ENCODE results near the gene SAP30BP. TPM values are rescaled to one million over a fixed set of nuclear protein-coding genes. Genes with fewer than 3 reads are reported as not detected.

SAP30BP gene
- total and polyA plus RNA-seq, 2 donors (not counting 1 experiment from before 2014, with no cell fraction given) = 143 to 148 TPM

GRCh38 chr17:75619506-75620431 lies 47.4 kb upstream of the SAP30BP start:
- Histone ChIP-seq H3K27ac (ENCODE audit: low read length in 2 of 2) (no peak overlapping the region), H3K4me3 (ENCODE audit: control extremely low read depth in 1 of 5, extremely low read depth in 1 of 5, insufficient read depth in 1 of 5, low read depth in 2 of 5, low read length in 4 of 5) (no peak overlapping the region), H4K20me1 (ENCODE audit: control insufficient read depth, insufficient read depth, low read length, poor library complexity, severe bottlenecking) (no peaks in the 10 kb centered on the region), H2AFZ (ENCODE audit: insufficient read depth, low read depth, low read length, poor library complexity, severe bottlenecking) (no peak overlapping the region), H3K4me2 (replicated peaks; ENCODE audit: low read depth, low read length, poor library complexity, severe bottlenecking) (no peak overlapping the region), H3K27me3 (replicated peaks in 1 of 4; ENCODE audit: control extremely low read depth in 1 of 4, control insufficient read depth in 3 of 4, insufficient read depth in 4 of 4, low read length in 3 of 4) (no peaks in the 10 kb centered on the region), H3K9me3 (ENCODE audit: control extremely low read depth in 1 of 3, control insufficient read depth in 2 of 3, insufficient read depth in 1 of 3, low read length in 2 of 3) (no peaks in the 10 kb centered on the region), H3K36me3 (replicated peaks in 1 of 2; ENCODE audit: control extremely low read depth in 1 of 2, control insufficient read depth in 1 of 2, extremely low read depth in 1 of 2, insufficient read depth in 2 of 2, low read length in 1 of 2) (peaks cover 0 to 69% of the 10 kb centered on the region in 2 experiments), H3K4me1 (ENCODE audit: control insufficient read depth in 2 of 2, insufficient read depth in 2 of 2, low read length in 2 of 2) (no peaks in the 10 kb centered on the region), H3K9ac (ENCODE audit: low read length) (no peak overlapping the region), H3K79me2 (ENCODE audit: control insufficient read depth, insufficient read depth, low read length) (no peaks in the 10 kb centered on the region)
- ChIA-PET POLR2A (interaction anchor here (0.6 kb wide), 1 partner anchor 562 kb away, joined by 9 read pairs; no protein-coding TSS in a partner anchor), CTCF (interaction anchor here (0.7 to 3.4 kb wide), 5 partner anchors 9 to 133 kb away, joined by 3 to 24 read pairs (median 4); a partner anchor contains a TSS)
- ATAC-seq (ENCODE audit: low read depth) (no peak), DNase-seq (no peak)
- no peak overlapping the region for H3K4me3 Mint-ChIP-seq
- H3K27ac Mint-ChIP-seq = no peak overlapping the region
- no peaks in the 10 kb centered on the region for H3K4me1 Mint-ChIP-seq
- intact Hi-C loops (cut with micrococcal nuclease) = no loop called here
- TF ChIP-seq CTCF (IDR thresholded peaks at IDR 0.05) = peak; percentile 29
- TF ChIP-seq EZH2 (IDR thresholded peaks at IDR 0.05; ENCODE audit: borderline replicate concordance, insufficient read depth, low read depth, low read length, poor library complexity, severe bottlenecking) = no peak
- WGBS (ENCODE audit: insufficient coverage) = 90% methylated on average over 36 of the region's 36 CpGs
- H3K27me3 Mint-ChIP-seq = no peaks in the 10 kb centered on the region
- H3K9me3 Mint-ChIP-seq (ENCODE audit: insufficient read depth) = no peaks in the 10 kb centered on the region

GRCh38 chr17:75621489-75621888 lies 45.6 kb upstream of the SAP30BP start:
- H3K4me3 Mint-ChIP-seq = no peak overlapping the region
- Histone ChIP-seq H3K4me1 (ENCODE audit: control insufficient read depth in 2 of 2, insufficient read depth in 2 of 2, low read length in 2 of 2) (no peaks in the 10 kb centered on the region), H3K27ac (ENCODE audit: low read length in 2 of 2) (no peak overlapping the region), H3K9me3 (ENCODE audit: control extremely low read depth in 1 of 3, control insufficient read depth in 2 of 3, insufficient read depth in 1 of 3, low read length in 2 of 3) (no peaks in the 10 kb centered on the region), H3K36me3 (replicated peaks in 1 of 2; ENCODE audit: control extremely low read depth in 1 of 2, control insufficient read depth in 1 of 2, extremely low read depth in 1 of 2, insufficient read depth in 2 of 2, low read length in 1 of 2) (peaks cover 0 to 68% of the 10 kb centered on the region in 2 experiments), H3K4me3 (ENCODE audit: control extremely low read depth in 1 of 5, extremely low read depth in 1 of 5, insufficient read depth in 1 of 5, low read depth in 2 of 5, low read length in 4 of 5) (no peak overlapping the region), H4K20me1 (ENCODE audit: control insufficient read depth, insufficient read depth, low read length, poor library complexity, severe bottlenecking) (no peaks in the 10 kb centered on the region), H3K79me2 (ENCODE audit: control insufficient read depth, insufficient read depth, low read length) (no peaks in the 10 kb centered on the region), H3K9ac (ENCODE audit: low read length) (no peak overlapping the region), H3K4me2 (replicated peaks; ENCODE audit: low read depth, low read length, poor library complexity, severe bottlenecking) (no peak overlapping the region), H2AFZ (ENCODE audit: insufficient read depth, low read depth, low read length, poor library complexity, severe bottlenecking) (no peak overlapping the region), H3K27me3 (replicated peaks in 1 of 4; ENCODE audit: control extremely low read depth in 1 of 4, control insufficient read depth in 3 of 4, insufficient read depth in 4 of 4, low read length in 3 of 4) (no peaks in the 10 kb centered on the region)
- ATAC-seq (ENCODE audit: low read depth) = no peak
- no peaks in the 10 kb centered on the region for H3K27me3 Mint-ChIP-seq
- 97% methylated on average over 2 of the region's 4 CpGs for WGBS (ENCODE audit: insufficient coverage)
- TF ChIP-seq EZH2 (IDR thresholded peaks at IDR 0.05; ENCODE audit: borderline replicate concordance, insufficient read depth, low read depth, low read length, poor library complexity, severe bottlenecking) = no peak
- no peak for TF ChIP-seq CTCF (IDR thresholded peaks at IDR 0.05)
- no peak overlapping the region for H3K27ac Mint-ChIP-seq
- POLR2A ChIA-PET = no interaction called here
- intact Hi-C loops (cut with micrococcal nuclease) = no loop called here
- CTCF ChIA-PET = interaction anchor here (1.1 to 3.4 kb wide), 4 partner anchors 11 to 132 kb away, joined by 3 to 24 read pairs (median 7); partner anchors contain the start of gene SMIM5
- H3K4me1 Mint-ChIP-seq = peaks cover 2% of the 10 kb centered on the region
- no peaks in the 10 kb centered on the region for H3K9me3 Mint-ChIP-seq (ENCODE audit: insufficient read depth)
- DNase-seq = no peak
